GDM1 (cell line): ENCODE data around the gene SMS.
"Not testable (repeated sequence)": the region's sequence is repeated elsewhere in the genome, so short reads cannot be mapped to it uniquely, and the experiment has no call there.

Experiments used
- DNase-seq: peaks from one replicate; lab custom pipeline; 2025; lab: John Stamatoyannopoulos, UW

The SMS gene

DNA sequence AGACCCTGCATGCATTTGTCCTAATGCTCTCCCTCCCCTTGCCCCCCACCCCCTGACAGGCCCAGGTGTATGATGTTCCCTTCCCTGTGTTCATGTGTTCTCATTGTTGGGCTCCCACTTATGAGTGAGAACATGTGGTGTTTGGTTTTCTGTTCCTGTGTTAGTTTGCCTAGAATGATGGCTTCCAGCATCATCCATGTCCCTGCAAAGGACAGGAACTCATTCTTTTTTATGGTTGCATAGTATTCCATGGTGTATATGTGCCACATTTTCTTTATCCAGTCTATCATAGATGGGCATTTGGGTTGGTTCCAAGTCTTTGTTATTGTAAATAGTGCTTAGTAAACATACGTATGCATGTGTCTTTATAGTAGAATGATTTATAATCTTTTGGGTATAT lies 10.0 kb downstream of the SMS start:
- DNase-seq = not testable (repeated sequence)

GRCh38 chrX:21952624-21953023 lies 12.1 kb downstream of the SMS start:
- no peak for DNase-seq

DNA sequence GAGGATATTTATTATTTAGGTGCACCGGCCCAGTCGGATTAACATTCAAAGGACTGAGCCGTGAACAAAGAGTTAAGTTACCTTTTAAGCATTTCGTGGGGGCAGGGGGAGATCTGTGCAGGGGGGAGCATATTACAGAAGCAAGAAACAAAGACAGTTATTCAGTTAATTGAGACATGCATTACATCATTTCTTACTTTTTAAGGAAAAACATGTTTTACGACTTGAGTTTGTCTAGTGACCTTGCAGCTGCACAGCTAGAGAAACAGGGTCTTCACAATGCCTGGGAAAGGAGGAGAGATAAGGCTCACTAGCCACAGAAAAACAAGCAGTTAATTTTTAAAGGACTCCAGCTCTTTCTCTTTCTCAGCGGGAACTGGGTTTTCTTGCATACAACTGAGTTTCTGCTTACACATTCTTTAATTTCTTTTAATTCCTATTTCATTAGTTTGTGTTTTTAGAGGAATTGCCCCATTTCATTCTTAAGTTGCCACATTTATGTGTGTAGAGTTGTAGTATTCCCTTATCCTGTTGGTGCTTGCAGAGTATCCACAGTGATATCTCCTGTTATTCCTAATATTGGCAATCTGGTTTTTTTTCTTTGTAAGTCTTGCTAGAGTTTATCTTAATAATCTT lies 12.8 kb downstream of the SMS start:
- DNase-seq = not testable (repeated sequence)

DNA sequence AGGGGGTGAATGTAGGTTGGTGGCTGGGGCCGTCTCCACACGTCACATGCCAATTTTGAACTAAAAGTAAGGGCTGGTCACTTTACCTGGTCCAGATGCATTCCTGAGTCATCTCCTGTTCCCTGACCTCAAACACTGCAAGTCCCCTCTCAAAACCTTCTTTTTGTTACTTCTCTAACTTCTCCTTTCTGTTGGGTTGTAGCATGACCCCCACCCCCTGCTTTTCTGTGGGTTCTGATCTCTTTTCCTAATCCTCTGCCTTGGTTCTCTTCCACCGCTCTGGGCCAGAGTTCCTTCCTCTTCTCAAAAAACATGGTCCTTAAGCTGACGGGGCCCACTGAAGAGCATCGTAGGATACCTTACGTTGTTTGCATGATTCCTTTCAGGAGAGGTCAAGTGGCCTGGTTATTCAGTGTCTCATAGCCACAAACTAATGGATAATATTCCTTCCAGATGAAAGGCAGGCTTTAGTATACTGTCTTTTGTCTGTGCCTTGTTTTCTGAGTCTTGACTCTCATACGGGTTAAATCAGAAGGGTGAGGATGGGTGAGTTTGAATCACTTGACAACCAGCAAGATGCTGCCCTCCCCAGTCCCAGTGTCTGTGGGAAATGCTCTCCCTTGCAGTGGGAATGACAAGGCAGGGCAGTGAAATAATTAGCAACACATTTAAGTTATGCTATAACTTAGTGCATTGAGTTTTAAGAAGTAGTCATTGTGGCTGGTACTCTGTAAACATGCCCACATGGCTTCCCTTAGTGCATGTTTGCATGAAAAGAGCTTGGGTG lies 15.1 kb downstream of the SMS start:
- DNase-seq = peak; percentile 18

GRCh38 chrX:21956783-21957182 lies 16.3 kb downstream of the SMS start:
- no peak for DNase-seq

DNA sequence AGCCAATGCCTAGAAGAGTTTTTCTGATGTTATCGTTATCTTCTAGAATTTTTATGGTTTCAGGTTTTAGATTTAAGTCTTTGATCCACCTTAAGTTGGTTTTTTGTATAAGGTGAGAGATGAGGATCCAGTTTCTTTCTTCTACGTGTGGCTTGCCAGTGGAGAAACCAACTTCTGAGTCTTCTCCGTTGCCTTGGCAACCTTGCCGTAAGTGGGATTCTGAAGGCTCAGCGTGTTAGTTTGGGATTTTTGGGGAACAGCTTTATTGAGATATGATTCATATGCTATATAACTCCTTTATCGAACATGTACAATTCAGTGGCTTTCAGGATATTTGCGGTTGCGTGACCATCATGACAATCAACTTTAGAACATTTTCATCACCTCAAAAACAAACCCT lies 17.7 kb downstream of the SMS start:
- DNase-seq = no peak

- no peak for DNase-seq
These were observed 18.4 kb downstream of the SMS start for GRCh38 chrX:21958916-21959315.

DNA sequence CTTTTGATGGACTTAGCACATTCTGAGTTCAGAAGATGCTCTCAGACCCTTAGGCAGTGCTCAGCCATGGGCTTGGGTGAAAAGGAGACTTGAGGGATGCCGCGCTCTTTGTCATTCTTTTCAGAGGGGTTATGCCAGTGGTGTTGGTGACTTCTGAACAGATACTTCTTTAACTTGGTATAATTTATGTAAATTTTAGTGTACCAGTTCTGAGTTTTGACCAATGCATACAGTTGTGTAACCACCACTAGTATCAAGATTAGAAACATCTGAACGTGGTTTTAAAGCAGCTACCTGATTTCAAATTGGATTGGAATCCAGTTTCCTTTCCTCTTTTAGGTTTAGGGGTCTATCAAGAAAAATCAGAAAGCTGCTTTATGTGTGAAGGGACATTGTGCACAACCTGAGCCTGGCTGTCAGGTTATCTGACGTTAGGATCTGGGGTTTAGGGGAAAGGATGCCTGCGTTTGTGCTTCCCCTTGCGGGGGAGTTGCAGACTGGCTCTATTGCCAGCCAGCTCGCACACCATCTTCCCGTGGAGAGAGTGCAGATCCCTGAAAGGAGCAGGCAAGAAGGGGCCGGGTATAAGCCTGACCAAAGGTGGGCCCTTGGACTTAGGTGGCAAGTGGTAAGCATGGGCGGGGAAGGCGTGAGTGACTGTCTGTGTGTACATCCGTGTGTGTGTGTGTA lies 19.0 kb downstream of the SMS start:
- no peak for DNase-seq

DNA sequence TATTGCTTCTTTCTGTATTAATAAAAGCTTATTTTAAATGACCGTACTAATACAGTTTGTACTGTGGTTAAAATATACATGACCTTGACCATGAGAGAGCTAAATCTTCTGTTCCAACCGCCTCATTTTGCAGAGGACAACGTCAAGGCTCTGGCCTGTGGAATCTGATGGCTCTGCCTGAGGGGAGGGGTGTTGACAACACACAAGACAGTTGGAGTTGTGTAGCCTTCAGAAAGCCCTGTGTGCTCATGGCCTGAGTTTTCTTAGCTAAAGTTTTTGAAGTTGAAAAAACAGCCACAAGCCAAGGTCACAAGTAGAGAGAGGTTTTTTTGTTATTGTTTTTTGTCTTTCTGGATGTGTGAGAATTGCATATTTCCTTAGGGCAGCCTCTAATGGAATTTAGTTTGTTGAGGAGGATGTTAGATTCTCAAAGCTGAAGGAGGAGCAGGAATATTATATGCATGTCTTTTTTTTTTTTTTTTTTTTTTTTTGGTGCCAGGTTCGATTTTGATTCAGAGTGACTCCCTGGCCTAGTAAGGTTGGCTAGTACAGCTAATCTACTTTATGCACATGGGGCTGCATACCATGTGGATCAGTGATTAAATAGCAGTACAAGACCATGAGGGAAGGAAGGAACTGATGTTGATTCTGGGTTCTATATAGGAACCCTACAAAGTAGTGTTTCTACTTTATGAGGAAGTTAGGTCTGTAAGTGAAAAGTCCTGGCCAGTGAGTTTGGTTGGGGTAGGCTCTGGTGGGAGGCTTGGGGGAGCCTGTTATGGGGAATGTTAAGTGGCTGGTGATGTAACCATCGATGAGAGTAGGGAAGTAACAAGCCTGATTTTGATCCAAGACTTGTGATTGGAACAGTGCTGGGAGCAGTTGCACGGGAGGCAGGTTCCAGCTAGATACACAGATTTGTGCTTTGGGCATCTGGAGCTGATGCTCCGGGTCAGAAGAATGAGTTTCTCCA lies 20.3 kb downstream of the SMS start:
- DNase-seq = no peak

DNA sequence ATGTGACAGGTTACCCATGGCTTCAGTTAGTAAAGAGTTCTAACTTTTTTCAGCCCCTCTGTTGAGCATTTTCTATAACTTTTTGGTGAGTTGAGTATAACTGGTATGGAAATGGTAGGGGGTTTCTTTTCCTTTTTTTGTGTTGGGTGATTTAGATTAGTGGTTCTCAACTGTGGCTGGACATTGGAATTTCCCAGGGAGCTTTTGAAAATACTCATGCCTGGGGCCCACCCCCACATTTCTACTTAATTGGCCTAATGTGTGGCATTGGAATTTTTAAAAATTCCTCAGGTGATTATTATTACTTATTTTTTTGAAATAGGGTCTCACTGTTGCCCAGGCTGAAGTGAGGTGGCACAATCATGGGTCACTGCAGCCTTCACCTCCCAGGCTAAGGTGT lies 21.9 kb downstream of the SMS start:
- DNase-seq = no peak

GRCh38 chrX:21963269-21963668 lies 22.8 kb downstream of the SMS start:
- no peak for DNase-seq

DNA sequence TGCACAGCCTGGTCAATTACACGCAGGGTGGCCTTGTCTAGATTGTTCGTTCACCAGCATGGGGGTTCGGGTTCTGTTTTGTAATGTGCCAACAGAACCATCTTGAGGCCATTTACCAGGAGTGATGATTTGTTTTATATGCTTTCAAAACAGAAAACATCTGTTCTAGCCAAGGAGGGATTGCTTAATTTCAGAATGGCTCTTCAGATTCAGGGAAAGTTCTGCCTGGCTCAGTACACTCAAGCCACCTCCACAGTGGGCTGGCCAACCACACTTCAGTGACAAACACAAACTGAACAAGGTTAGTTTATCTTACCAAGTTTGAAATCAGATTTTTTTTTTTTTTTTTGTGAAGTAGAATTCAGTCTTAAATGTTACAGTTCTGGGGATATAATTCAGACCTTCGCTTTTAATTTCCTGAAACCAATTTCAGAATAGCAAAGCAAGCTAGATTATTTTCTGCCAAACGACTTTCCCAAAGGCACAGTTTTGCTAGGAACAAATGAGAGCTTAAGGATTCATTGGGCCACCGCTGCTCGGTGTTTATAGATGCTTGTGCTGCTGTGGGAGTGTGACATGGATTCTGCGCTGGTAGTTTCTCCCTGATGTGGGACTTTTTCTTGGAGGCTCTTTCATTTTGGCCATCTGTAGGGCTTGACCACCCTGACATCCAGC lies 23.4 kb downstream of the SMS start:
- no peak for DNase-seq

GRCh38 chrX:21966866-21967265 lies 26.4 kb downstream of the SMS start:
- no peak for DNase-seq

DNA sequence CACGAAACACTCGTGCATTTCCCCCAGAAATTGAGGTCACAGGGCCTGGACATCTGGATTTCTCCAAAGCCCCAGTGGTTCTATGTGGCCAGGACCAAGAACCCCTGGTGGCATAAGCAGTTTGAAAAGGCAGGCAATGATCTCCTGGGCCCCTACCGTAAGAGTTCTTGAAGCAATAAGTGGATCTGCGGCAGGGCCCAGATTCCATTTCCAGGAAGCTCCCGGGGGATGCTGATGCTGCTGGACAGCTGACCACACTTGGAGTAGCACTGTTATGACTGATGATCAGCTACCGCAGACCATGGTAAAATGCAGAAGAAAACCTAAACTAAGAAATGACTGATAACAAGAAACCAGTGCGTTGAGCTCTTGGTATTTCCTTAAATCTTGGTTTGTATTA lies 27.8 kb downstream of the SMS start:
- no peak for DNase-seq

DNA sequence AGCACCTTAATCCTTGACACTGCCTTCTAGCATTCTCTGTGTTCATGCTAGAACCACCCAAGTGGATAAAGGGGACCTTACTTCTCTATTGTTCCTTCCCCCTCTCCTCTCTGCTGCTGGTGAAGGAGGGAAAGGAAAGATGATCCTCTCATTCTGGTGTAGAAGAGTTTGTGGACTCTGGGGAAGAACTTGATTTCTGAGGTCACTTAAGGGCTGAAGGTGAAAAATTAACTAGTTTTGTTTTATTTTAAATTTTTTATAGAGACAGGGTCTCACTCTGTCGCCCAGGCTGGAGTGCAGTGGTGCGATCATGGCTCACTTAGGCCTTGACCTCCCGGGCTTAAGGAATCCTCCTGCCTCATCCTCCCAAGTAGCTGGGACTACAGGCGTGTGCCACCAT lies 29.8 kb downstream of the SMS start:
- DNase-seq = no peak

DNA sequence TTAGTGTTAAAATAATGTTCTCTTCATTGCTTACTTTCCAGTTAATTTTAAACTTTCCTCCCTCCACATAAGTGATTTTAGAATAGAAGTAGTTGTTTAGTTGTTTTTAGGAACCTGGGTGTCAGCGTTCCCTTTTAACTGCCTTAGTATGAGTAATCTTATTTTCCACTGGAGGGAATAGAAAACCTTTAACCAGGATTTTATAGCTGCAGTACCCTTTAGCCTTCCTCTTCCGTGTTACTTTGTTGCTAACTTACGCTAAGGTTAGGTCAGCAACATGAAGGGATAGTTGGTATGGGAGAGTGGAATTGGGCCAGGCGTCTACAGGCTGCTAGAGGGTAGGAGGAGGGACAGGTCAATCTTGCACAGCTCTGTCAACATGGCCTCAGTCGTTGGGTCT lies 31.5 kb downstream of the SMS start:
- DNase-seq = no peak

GRCh38 chrX:21972721-21973120 lies 32.2 kb downstream of the SMS start:
- DNase-seq = no peak

DNA sequence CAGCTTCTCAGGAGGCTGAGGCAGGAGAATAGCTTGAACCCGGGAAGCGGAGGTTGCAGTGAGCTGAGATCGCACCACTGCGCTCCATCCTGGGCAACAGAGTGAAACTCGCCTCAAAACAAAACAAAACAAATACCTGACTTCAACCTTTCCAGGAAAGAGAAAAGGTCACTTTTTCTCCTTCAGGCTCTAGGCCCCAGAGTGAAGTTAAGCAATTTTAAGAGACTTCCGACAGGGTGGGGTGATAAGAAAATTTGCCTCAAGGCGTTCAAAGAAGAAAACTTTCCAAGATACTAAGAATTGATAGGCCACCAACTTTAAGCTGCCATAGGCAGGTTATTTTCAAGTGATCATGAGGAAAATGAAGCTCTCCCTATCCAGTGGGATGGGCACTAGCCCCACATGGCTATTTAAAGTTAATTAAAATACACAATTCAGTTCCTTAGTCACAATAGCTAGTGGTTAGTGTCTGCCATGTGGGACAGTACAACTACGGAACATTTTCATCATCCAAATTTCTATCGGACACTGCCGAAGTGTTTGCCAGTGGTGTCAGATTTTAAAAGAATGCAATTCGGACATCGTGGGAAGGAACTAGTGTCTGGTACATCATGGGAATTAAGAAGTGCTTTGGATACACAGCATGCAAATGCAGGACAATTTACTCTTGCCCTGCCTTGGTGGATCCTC lies 33.0 kb downstream of the SMS start:
- no peak for DNase-seq

- no peak for DNase-seq
These were observed 33.5 kb downstream of the SMS start for GRCh38 chrX:21974011-21974385.

DNA sequence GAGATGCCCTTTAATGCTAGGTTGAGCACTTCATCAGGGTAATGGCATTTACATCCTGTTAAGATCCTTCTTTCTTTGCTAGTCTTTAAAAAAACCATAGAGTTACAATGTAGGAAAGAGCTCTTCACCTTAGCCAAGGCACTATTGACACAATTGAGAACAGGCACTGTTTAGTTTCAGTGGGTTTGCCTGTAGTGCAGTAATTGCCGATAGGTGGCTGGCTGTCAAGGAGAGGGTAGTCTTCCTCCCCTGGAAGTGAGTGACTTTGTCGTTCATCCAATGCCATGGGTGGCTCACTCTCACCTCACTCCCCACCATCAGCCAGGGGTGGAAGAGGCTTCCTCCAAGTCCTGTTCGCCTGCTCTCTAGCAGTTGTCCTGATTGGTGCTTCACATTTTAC lies 34.7 kb downstream of the SMS start:
- DNase-seq = no peak

DNA sequence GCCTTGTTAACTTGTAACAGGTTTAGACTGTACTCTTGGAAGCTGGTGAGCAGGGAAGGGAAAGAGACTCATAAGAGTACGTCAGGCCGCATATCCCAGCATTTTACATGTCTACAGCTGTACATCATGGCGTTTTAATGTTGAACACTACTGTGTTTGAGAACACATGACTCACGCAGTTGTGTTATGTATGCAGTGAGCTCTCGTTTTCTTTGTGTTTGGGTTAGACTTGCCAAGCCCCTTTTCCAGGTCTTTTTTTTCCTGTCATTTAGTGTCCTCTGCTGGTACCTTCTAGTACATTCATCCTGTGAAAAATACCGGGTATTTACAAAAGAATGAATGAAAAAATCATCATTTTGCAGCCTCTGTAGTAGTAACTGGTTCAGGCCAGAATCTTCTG lies 35.3 kb downstream of the SMS start:
- DNase-seq = no peak
